Endodermal cell (in vitro differentiated cells): ENCODE results near the gene NCKAP5. TPM values are rescaled to one million over a fixed set of nuclear protein-coding genes. Genes with fewer than 3 reads are reported as not detected.

Source experiments
- DNase-seq: peaks from one replicate; pipeline ENCODE4 v3.0.0-alpha.2; 2017
- H3K27ac ChIP-seq: 2 replicates; pipeline ENCODE4 v1.5.1; 2013; ENCODE audit warnings: mild to moderate bottlenecking, low read depth, low read length, moderate library complexity
- H3K27me3 ChIP-seq: 2 replicates; pipeline ENCODE4 v1.6.1; 2013; ENCODE audit warnings: mild to moderate bottlenecking, low read length, moderate library complexity; ENCODE audit not compliant: insufficient read depth, control insufficient read depth, poor library complexity, severe bottlenecking
- H3K36me3 ChIP-seq: 2 replicates; pipeline ENCODE4 v1.7.0; 2013; ENCODE audit warnings: mild to moderate bottlenecking, low read length, moderate library complexity; ENCODE audit not compliant: control insufficient read depth, insufficient read depth
- H3K4me1 ChIP-seq: one replicate; pipeline ENCODE4 v1.7.0; 2013; ENCODE audit warnings: low read length; ENCODE audit not compliant: control insufficient read depth, insufficient read depth
- H3K4me3 ChIP-seq: 2 replicates; pipeline ENCODE4 v1.5.1; 2013; ENCODE audit warnings: mild to moderate bottlenecking, low read length, moderate library complexity
- H3K9ac ChIP-seq: 2 replicates; pipeline ENCODE4 v1.6.1; 2013; ENCODE audit warnings: mild to moderate bottlenecking, low read length, moderate library complexity; ENCODE audit not compliant: poor library complexity, severe bottlenecking; ENCODE audit errors: extremely low read depth
- H3K9me3 ChIP-seq: 2 replicates; pipeline ENCODE4 v1.6.1; 2013; ENCODE audit warnings: mild to moderate bottlenecking, low read length, moderate library complexity; ENCODE audit not compliant: control insufficient read depth
- H3K27ac Mint-ChIP-seq: 2 replicates; pipeline ENCODE4 v1.8.0; 2020; ENCODE audit warnings: mixed read lengths
- H3K27me3 Mint-ChIP-seq: 2 replicates; pipeline ENCODE4 v1.8.0; 2021; ENCODE audit warnings: mild to moderate bottlenecking, mixed read lengths; ENCODE audit not compliant: insufficient read depth
- H3K36me3 Mint-ChIP-seq: 2 replicates; pipeline ENCODE4 v1.8.0; 2020; ENCODE audit warnings: low read depth, mixed read lengths
- H3K4me1 Mint-ChIP-seq: 2 replicates; pipeline ENCODE4 v1.8.0; 2020; ENCODE audit warnings: mixed read lengths
- H3K4me3 Mint-ChIP-seq: 2 replicates; pipeline ENCODE4 v1.8.0; 2020; ENCODE audit warnings: mild to moderate bottlenecking, moderate library complexity, mixed read lengths
- H3K9me3 Mint-ChIP-seq: 2 replicates; pipeline ENCODE4 v1.8.0; 2020; ENCODE audit warnings: mild to moderate bottlenecking, mixed read lengths
- CTCF ChIP-seq: fragments of 200-600 bp; sonication (generic); conservative IDR thresholded peaks from 2 replicates; pipeline ENCODE4 v1.5.0; 2021; ENCODE audit warnings: antibody characterized with exemption, mild to moderate bottlenecking
- WGBS, 2 experiments: methylation state at CpG; one replicate each; pipeline versions ENCODE4 v1.1.5 to v1.1.7; 2013; ENCODE audit warnings: missing lambda C conversion rate in 2 of 2, mixed read lengths in 1 of 2; ENCODE audit not compliant: insufficient coverage in 1 of 2, insufficient read length in 1 of 2; 5-methylcytosine and 5-hydroxymethylcytosine counted together
- total RNA-seq, 2 donors: library from RNA; stranded (reverse); fragmentation: NEBNext Ultra II Directional in 1 of 2; extraction: Animal tissue kit (Norgen Biotek cat#: 25700) in 1 of 2; gene quantifications; 2 replicates in 1 of 2; 3 replicates in 1 of 2; pipeline ENCODE4 v1.2.1, GENCODE V29; 2021

NCKAP5 gene
- total RNA-seq, 2 donors from 2014 or later, result 0.58 to 0.92 TPM

- Mint-ChIP-seq H3K36me3 (no peaks in the 10 kb centered on the region), H3K4me3 (no peak overlapping the region), H3K27ac (no peak overlapping the region), H3K27me3 (no peaks in the 10 kb centered on the region), H3K9me3 (no peaks in the 10 kb centered on the region), H3K4me1 (no peaks in the 10 kb centered on the region)
- Histone ChIP-seq H3K27ac (no peak overlapping the region), H3K9ac (no peak overlapping the region), H3K27me3 (no peaks in the 10 kb centered on the region), H3K4me3 (no peak overlapping the region), H3K9me3 (no peaks in the 10 kb centered on the region), H3K4me1 (no peaks in the 10 kb centered on the region), H3K36me3 (no peaks in the 10 kb centered on the region)
- WGBS, 2 experiments, result 100% methylated on average over 1 of the region's 1 CpG; no CpG with 5 or more reads in 1 of the 2 experiments
- TF ChIP-seq CTCF, result no peak
- no peak for DNase-seq
Observed at GRCh38 chr2:132936261-132936660, 632.0 kb downstream of the NCKAP5 start.

- peaks cover 11% of the 10 kb centered on the region for H3K4me1 Mint-ChIP-seq
Observed at GRCh38 chr2:132929786-132930185, 638.5 kb downstream of the NCKAP5 start.

GRCh38 chr2:132923787-132924186 is 644.5 kb downstream of the NCKAP5 start:
- Histone ChIP-seq H3K36me3 (no peaks in the 10 kb centered on the region), H3K9me3 (no peaks in the 10 kb centered on the region), H3K4me3 (no peak overlapping the region), H3K9ac (no peak overlapping the region), H3K27me3 (no peaks in the 10 kb centered on the region), H3K27ac (no peak overlapping the region), H3K4me1 (no peaks in the 10 kb centered on the region)
- DNase-seq, result no peak
- Mint-ChIP-seq H3K4me1 (peaks cover under 1% of the 10 kb centered on the region), H3K9me3 (no peaks in the 10 kb centered on the region), H3K36me3 (no peaks in the 10 kb centered on the region), H3K4me3 (no peak overlapping the region), H3K27me3 (no peaks in the 10 kb centered on the region), H3K27ac (no peak overlapping the region)
- 85 to 86% methylated on average over 2 to 3 of the region's 3 CpGs for WGBS, 2 experiments
- TF ChIP-seq CTCF, result no peak

More at GRCh38 chr2:132929786-132930185, 638.5 kb downstream of the NCKAP5 start:
- TF ChIP-seq CTCF, result no peak
- Mint-ChIP-seq H3K36me3 (no peaks in the 10 kb centered on the region), H3K27me3 (no peaks in the 10 kb centered on the region), H3K4me3 (no peak overlapping the region), H3K27ac (no peak overlapping the region), H3K9me3 (no peaks in the 10 kb centered on the region)
- no peak overlapping the region for H3K4me3 ChIP-seq
- DNase-seq, result no peak
- no peaks in the 10 kb centered on the region for H3K27me3 ChIP-seq
- H3K27ac ChIP-seq, result no peak overlapping the region
- WGBS, 2 experiments, result 76 to 81% methylated on average over 5 to 6 of the region's 6 CpGs
- no peak overlapping the region for H3K9ac ChIP-seq
- H3K4me1 ChIP-seq, result no peaks in the 10 kb centered on the region
- no peaks in the 10 kb centered on the region for H3K36me3 ChIP-seq
- no peaks in the 10 kb centered on the region for H3K9me3 ChIP-seq
